Activated CD8-positive, alpha-beta memory T cell treated with anti-CD3 and anti-CD28 coated beads, Interleukin-2, amount 10 ng/mL, durations not matched to agents 7 days and 5 days (primary cell): ENCODE measurements around the gene COMMD10. TPM values are rescaled to one million over a fixed set of nuclear protein-coding genes. Genes with fewer than 3 reads are reported as not detected.

Experiments
- ATAC-seq: fragments of 150-1000 bp; cut with Tn5 transposase; one replicate; pipeline ENCODE4 v1.10.0; 2021; ENCODE audit warnings: moderate library complexity
- CTCF ChIA-PET: fragments of 350-600 bp; sonication (Branson Sonifier 250); formaldehyde crosslinking; loops from one replicate; lab custom pipeline; 2021; ENCODE audit warnings: antibody characterized with exemption; lab: Charles Lee
- DNase-seq: peaks from one replicate; pipeline ENCODE4 v3.0.0-alpha.2; 2020
- H3K27ac Mint-ChIP-seq: one replicate; pipeline ENCODE4 v1.8.0; 2021; ENCODE audit warnings: mild to moderate bottlenecking, mixed read lengths
- H3K27me3 Mint-ChIP-seq: one replicate; pipeline ENCODE4 v1.8.0; 2021; ENCODE audit warnings: mixed read lengths
- H3K36me3 Mint-ChIP-seq: one replicate; pipeline ENCODE4 v1.8.0; 2021; ENCODE audit warnings: mild to moderate bottlenecking, mixed read lengths
- H3K4me1 Mint-ChIP-seq: one replicate; pipeline ENCODE4 v1.8.0; 2021; ENCODE audit warnings: mixed read lengths
- H3K4me3 Mint-ChIP-seq: one replicate; pipeline ENCODE4 v1.8.0; 2021; ENCODE audit warnings: mild to moderate bottlenecking, moderate library complexity, mixed read lengths
- H3K9me3 Mint-ChIP-seq: one replicate; pipeline ENCODE4 v1.8.0; 2022; ENCODE audit warnings: low read depth, mixed read lengths
- total RNA-seq, 2 experiments: library from RNA; stranded (reverse); gene quantifications; one replicate each; pipeline ENCODE4 v1.2.3, GENCODE V29; 2021

The COMMD10 gene
- total RNA-seq, 2 experiments from 2014 or later, result 18.3 to 25.3 TPM

DNA sequence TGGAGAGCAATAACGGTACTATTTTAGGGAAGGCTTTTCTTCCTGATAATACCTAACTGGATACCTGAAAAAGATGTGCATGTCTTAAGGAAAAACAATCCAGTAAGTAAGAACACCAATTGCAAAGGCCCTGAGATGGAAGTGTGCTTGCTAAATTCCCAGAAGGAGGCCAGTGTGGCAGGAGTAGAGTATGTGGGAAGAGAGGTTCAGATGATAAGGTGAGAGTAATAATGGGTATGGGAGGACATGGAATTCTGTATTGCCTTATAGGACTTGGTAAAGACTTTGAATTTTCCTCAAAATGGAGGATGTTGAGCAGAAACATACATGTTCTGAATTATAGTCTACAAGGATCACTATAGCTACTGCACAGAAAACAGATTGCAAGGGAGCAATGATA lies 89.3 kb downstream of the COMMD10 start:
- ATAC-seq (no peak), DNase-seq (no peak)
- H3K9me3 Mint-ChIP-seq, result no peaks in the 10 kb centered on the region
- no peaks in the 10 kb centered on the region for H3K27me3 Mint-ChIP-seq
- H3K4me3 Mint-ChIP-seq, result no peak overlapping the region
- H3K27ac Mint-ChIP-seq, result no peak overlapping the region
- CTCF ChIA-PET, result no interaction called here
- no peaks in the 10 kb centered on the region for H3K4me1 Mint-ChIP-seq
- H3K36me3 Mint-ChIP-seq, result peaks cover 3% of the 10 kb centered on the region

DNA sequence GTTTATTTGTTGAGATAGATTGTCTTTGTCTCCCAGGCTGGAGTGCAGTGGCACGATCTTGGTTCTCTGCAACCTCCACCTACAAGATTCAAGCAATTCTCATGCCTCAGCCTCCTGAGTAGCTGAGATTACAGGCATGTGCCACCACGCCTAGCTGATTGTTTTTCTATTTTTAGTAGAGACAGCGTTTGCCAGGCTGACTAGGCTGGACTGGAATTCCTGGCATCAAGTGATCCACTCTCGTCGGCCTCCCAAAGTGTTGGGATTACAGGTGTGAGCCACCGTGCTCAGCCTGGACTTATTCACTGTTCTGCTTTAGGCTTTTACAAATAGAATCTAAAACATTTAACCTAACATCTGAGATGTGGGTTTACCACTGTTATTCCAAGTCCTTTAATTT lies 91.3 kb downstream of the COMMD10 start:
- H3K4me3 Mint-ChIP-seq, result no peak overlapping the region
- no peak overlapping the region for H3K27ac Mint-ChIP-seq
- no peaks in the 10 kb centered on the region for H3K9me3 Mint-ChIP-seq
- DNase-seq (no peak), ATAC-seq (no peak)
- no peaks in the 10 kb centered on the region for H3K27me3 Mint-ChIP-seq
- H3K36me3 Mint-ChIP-seq, result peaks cover 3% of the 10 kb centered on the region
- CTCF ChIA-PET, result no interaction called here
- no peaks in the 10 kb centered on the region for H3K4me1 Mint-ChIP-seq

DNA sequence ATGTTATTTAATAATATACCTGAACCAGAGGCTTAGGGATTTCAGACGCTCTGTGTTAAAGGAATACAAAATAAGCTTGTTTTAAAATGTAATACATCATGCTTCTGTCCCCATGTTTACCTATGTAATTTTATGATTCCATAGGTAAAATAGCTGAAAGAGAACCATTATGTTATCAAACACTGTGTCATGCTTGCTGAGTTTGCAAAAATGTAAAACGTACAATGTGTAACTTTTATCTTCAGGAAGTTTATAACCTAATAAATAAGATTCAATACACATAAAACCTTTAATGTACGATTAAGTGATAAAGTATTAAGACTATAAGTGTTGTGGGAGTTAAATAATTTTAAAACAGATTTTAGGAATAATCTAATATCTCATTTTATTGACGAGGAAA lies 94.1 kb downstream of the COMMD10 start:
- CTCF ChIA-PET, result no interaction called here
- H3K4me3 Mint-ChIP-seq, result no peak overlapping the region
- no peak overlapping the region for H3K27ac Mint-ChIP-seq
- peaks cover 4% of the 10 kb centered on the region for H3K36me3 Mint-ChIP-seq
- DNase-seq (no peak), ATAC-seq (no peak)
- no peaks in the 10 kb centered on the region for H3K27me3 Mint-ChIP-seq
- H3K9me3 Mint-ChIP-seq, result no peaks in the 10 kb centered on the region
- no peaks in the 10 kb centered on the region for H3K4me1 Mint-ChIP-seq

DNA sequence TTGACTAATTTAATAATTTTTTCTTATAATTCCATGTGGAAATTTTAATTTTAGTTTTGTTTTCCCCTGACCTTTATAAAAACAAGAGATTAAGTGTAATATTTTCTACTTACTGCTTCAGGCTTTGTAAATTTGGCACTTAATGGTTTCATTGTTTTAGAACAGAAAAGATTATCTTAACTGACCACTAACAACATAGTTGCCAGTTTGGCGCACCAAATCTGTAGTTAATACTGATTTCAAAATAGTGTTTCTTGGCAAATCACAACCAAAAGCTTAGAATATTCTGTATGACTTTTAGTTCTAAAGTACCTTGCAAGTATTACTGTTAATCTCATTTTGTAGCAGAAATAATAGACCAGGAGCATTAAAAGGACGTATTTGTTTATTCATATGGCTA lies 124.3 kb downstream of the COMMD10 start:
- H3K36me3 Mint-ChIP-seq, result no peaks in the 10 kb centered on the region
- H3K4me1 Mint-ChIP-seq, result no peaks in the 10 kb centered on the region
- H3K4me3 Mint-ChIP-seq, result no peak overlapping the region
- no peaks in the 10 kb centered on the region for H3K9me3 Mint-ChIP-seq
- DNase-seq (no peak), ATAC-seq (no peak)
- no peaks in the 10 kb centered on the region for H3K27me3 Mint-ChIP-seq
- CTCF ChIA-PET, result no interaction called here
- H3K27ac Mint-ChIP-seq, result no peak overlapping the region

DNA sequence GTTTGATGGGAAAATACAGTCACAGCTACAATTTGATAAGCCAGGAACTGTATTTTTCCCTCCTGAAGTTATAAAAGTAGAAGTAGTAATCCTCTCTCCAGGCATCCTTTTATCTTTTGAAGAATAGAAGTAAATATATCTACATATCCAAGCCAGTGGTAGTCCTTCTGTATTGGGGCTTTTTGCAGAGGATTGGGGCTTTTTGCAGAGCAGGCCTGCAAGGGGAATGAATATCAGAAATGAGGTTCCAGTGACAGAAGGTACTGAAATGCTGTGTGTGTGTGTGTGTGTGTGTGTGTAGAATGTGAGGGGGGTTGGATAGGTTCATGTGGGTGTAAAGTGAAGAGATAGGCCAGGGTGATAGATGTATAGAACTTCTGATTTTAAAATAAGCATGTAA lies 127.4 kb downstream of the COMMD10 start:
- Mint-ChIP-seq H3K9me3 (no peaks in the 10 kb centered on the region), H3K4me1 (no peaks in the 10 kb centered on the region), H3K36me3 (no peaks in the 10 kb centered on the region), H3K27ac (no peak overlapping the region), H3K27me3 (no peaks in the 10 kb centered on the region), H3K4me3 (no peak overlapping the region)
- ATAC-seq, result no peak
- DNase-seq, result no peak
- CTCF ChIA-PET, result no interaction called here

DNA sequence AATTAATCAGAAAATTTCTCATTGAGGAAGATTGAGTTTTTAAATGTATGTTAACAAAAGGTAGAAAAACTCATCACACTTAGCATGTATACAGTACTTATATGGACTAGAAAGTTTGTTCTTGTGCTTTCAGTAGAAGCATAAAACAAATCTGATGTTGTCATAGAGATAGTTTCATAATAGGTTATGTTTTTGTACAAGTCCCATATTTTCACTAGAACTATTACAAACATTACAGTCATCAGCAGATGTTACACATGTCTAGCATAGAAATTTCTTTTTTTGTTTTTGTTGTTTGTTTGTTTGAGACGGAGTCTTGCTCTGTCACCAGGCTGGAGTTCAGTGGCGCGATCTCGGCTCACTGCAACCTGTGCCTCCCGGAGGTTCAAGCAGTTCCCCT lies 131.4 kb downstream of the COMMD10 start:
- DNase-seq (no peak), ATAC-seq (no peak)
- CTCF ChIA-PET, result no interaction called here
- Mint-ChIP-seq H3K27ac (no peak overlapping the region), H3K9me3 (no peaks in the 10 kb centered on the region), H3K4me1 (no peaks in the 10 kb centered on the region), H3K27me3 (no peaks in the 10 kb centered on the region), H3K36me3 (no peaks in the 10 kb centered on the region), H3K4me3 (no peak overlapping the region)

DNA sequence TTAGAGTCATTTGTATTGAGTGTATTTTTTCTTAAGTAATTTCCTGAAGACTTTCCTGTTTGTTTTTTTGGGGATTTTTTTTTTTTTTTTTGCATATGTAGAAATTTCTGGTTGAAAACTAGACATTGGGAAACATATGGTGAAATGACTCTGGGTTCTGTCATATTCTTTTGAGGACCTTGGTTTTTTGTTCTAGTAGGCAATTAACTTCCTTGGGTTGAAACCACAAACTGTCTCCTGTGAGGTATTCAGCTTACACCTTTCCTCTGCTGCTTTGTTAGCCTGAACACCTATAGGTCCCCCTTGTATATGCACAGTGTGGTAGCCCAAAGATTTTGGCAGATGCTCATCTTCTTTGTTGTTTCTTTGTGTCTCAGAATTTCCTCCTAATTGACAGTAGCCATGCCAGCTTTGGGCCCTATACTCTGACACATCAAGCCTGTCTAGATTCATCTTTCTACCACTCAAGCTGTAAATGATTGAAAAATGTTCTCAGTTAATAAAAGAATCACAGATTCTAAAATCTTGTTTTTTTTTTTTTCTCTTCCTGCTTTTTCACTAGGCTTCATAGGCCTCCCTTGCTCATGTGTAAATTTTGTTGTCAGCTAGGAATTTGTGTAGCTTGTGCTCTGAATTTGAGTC lies 140.6 kb downstream of the COMMD10 start:
- ATAC-seq, result no peak
- Mint-ChIP-seq H3K27me3 (no peaks in the 10 kb centered on the region), H3K4me1 (peaks cover 6% of the 10 kb centered on the region), H3K27ac (no peak overlapping the region), H3K36me3 (peaks cover 5% of the 10 kb centered on the region), H3K4me3 (no peak overlapping the region), H3K9me3 (no peaks in the 10 kb centered on the region)
- CTCF ChIA-PET, result interaction anchor here (1.5 kb wide), 1 partner anchor 12 kb away, joined by 3 read pairs; no protein-coding TSS in a partner anchor
- DNase-seq, result no peak

DNA sequence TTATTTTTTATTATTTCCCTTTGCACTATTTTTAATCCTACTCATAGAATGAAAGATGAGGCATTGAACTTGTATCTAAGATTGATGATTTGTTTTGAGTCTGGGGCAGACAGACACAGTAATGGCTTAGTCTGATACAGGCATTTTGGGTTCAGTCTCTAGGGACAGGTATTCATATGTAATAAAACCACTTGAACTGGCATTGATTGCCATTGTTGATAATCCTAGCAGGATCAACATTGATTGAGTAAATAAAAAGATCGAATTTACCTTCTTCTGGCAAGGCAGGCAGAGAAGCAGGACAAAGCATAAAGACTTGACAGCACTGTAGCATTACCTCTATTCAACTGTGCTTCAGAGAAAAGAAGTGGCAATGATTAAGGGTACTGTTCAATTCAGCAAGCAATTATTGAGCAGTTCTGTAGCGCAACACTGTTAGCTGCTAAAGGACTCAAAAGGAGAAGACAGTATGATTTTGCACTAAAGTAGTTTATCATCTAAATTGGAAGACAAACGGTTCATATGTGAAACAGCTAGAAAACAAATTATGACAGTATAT lies 144.4 kb downstream of the COMMD10 start:
- Mint-ChIP-seq H3K36me3 (peaks cover 5% of the 10 kb centered on the region), H3K27me3 (no peaks in the 10 kb centered on the region), H3K4me3 (no peak overlapping the region), H3K9me3 (no peaks in the 10 kb centered on the region), H3K4me1 (peaks cover 6% of the 10 kb centered on the region), H3K27ac (no peak overlapping the region)
- no peak for DNase-seq
- CTCF ChIA-PET, result no interaction called here
- ATAC-seq, result no peak

DNA sequence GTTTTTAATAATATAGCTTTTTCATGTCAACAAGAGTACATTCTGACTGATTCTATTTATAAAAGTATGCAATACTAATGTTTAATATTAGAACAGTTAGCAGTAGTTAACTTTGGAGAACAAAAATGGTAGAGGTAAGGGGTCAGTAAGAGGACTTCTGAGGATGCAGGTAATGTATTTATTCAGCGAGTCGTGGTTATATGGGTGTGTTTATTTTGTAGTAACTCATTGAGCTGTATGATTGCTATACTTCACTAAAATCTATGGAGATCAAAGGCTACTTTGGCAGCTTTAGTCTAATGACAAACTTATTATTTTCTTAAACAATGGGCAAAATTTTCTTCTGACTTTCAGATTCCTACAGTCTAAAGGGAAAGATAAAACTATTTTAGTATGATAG lies 146.5 kb downstream of the COMMD10 start:
- CTCF ChIA-PET, result no interaction called here
- no peak for DNase-seq
- Mint-ChIP-seq H3K27me3 (no peaks in the 10 kb centered on the region), H3K27ac (no peak overlapping the region), H3K9me3 (no peaks in the 10 kb centered on the region), H3K4me3 (no peak overlapping the region), H3K4me1 (no peaks in the 10 kb centered on the region), H3K36me3 (peaks cover 3% of the 10 kb centered on the region)
- ATAC-seq, result no peak

DNA sequence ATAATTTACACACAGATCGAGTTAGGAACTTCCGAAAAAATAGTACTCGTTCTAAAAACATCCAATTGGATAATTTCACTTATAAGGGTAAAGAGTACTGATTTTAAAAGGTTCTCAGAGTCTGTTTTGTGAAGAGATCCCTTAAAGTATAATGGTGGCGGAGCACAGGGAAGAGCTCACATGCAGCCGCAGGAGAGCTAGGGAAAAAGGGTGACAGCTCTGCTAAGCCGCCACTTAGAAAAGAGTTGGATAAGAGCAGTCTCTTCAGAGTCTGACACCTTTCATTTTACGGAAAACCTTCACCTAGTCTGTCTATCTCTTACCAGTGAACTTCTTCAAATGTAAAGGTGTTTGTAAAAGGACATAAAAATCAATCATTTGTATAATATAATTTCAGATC lies 149.9 kb downstream of the COMMD10 start:
- CTCF ChIA-PET, result no interaction called here

DNA sequence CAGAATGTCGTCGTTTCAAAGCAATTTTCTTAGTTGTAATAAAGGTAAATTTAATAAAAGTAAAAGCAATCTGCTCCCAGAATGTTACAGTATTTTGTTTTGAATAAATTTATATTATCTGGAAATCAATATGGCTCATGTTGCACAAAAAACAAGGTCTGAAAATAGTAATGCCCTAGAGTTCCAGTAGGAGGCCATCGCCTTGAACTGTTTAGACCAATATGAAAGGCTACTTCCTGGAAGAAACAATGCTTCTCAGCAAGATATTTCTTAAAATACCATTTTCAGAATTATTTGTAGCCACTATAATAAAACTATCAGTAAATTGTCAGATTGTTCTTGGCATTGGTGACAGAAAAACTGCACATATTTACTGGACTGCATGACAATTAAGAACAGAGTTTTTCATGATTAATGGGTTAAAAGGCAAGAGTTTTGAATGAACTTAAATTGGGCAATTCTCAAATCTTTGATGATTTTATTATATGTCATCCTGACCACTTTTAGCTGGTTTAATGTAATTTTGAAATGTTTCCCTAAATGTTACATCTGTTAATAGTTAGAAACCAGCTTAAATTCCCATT lies 153.2 kb downstream of the COMMD10 start:
- ATAC-seq (no peak), DNase-seq (no peak)
- Mint-ChIP-seq H3K9me3 (peaks cover under 1% of the 10 kb centered on the region), H3K4me1 (no peaks in the 10 kb centered on the region), H3K27ac (no peak overlapping the region), H3K27me3 (no peaks in the 10 kb centered on the region), H3K4me3 (no peak overlapping the region), H3K36me3 (peaks cover 3% of the 10 kb centered on the region)
- CTCF ChIA-PET, result interaction anchor here (0.8 kb wide), 1 partner anchor 12 kb away, joined by 3 read pairs; no protein-coding TSS in a partner anchor

More for the DNA sequence above, 149.9 kb downstream of the COMMD10 start:
- H3K36me3 Mint-ChIP-seq, result peaks cover 3% of the 10 kb centered on the region
- no peaks in the 10 kb centered on the region for H3K4me1 Mint-ChIP-seq
- ATAC-seq, result no peak
- no peak overlapping the region for H3K27ac Mint-ChIP-seq
- no peaks in the 10 kb centered on the region for H3K9me3 Mint-ChIP-seq
- H3K4me3 Mint-ChIP-seq, result no peak overlapping the region
- no peaks in the 10 kb centered on the region for H3K27me3 Mint-ChIP-seq
- no peak for DNase-seq

DNA sequence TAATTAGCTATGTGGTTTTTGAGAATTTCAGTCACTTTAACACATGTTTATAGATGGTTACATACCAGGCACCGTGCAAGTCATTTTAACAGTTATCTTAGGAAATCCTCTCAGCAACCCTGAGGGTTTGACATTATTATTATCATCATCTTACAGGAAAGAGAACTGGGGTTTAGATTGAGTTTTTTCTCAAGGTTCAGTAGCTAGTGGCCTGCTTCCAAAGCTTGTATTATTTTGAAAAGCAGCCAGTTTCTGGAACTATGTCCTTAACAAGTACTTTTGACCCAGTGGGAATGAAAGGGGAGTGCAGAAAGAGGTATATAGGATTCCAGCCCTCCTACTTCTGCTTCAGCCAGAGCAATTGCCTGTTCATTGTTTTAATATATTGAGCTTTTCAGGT lies 157.5 kb downstream of the COMMD10 start:
- no peaks in the 10 kb centered on the region for H3K27me3 Mint-ChIP-seq
- CTCF ChIA-PET, result no interaction called here
- ATAC-seq (no peak), DNase-seq (no peak)
- no peaks in the 10 kb centered on the region for H3K36me3 Mint-ChIP-seq
- H3K4me3 Mint-ChIP-seq, result no peak overlapping the region
- no peaks in the 10 kb centered on the region for H3K4me1 Mint-ChIP-seq
- H3K9me3 Mint-ChIP-seq, result peaks cover 6% of the 10 kb centered on the region
- H3K27ac Mint-ChIP-seq, result no peak overlapping the region

DNA sequence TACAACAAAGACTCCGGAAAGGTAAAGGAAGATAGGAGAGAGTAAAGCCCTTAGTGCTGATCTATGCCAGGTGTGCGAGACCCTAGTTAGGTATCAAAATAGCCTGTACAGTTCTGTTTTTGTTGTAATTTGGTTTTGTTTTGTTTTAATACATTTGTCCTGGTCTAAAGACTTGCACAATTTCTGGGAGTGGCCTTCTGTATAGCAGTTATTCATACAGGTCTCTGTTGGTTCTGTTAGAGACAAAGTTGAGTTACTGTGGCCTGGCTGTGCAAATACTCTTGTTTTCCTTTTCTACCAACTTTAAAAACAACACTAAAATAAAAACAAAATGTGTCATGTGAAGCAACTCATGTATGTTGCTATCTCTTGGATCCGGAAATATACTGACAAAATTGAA lies 163.6 kb downstream of the COMMD10 start:
- Mint-ChIP-seq H3K9me3 (peaks cover 5% of the 10 kb centered on the region), H3K36me3 (no peaks in the 10 kb centered on the region)

DNA sequence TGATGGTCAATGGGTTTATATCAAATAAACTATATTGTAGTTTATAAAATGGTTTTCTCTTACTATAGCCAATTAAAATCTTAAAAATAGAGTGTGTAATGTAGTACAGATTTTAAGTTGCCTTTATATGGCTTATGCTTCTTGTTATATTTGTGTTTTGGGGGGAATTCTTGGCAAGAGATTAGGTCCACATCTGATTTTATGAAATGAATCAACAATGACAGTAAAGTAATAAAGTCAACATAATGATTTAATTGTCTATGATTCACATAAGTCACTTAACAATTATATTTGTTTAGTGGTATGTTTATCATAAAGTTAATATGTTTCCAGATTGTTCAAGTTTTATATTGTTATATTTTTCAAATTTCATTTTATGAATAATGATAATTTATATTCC lies 164.8 kb downstream of the COMMD10 start:
- no peak for ATAC-seq
- H3K27me3 Mint-ChIP-seq, result no peaks in the 10 kb centered on the region
- CTCF ChIA-PET, result no interaction called here
- no peak overlapping the region for H3K4me3 Mint-ChIP-seq
- no peak for DNase-seq
- peaks cover 5% of the 10 kb centered on the region for H3K9me3 Mint-ChIP-seq
- no peak overlapping the region for H3K27ac Mint-ChIP-seq
- H3K4me1 Mint-ChIP-seq, result no peaks in the 10 kb centered on the region
- no peaks in the 10 kb centered on the region for H3K36me3 Mint-ChIP-seq

More for the DNA sequence above, 163.6 kb downstream of the COMMD10 start:
- H3K27me3 Mint-ChIP-seq, result no peaks in the 10 kb centered on the region
- H3K27ac Mint-ChIP-seq, result no peak overlapping the region
- DNase-seq, result no peak
- CTCF ChIA-PET, result no interaction called here
- ATAC-seq, result no peak
- no peaks in the 10 kb centered on the region for H3K4me1 Mint-ChIP-seq
- H3K4me3 Mint-ChIP-seq, result no peak overlapping the region
